HG03558 (cell line): ENCODE results near the gene DLG5.

ENCODE experiments used
- ATAC-seq: cut with Tn5 transposase; IDR thresholded peaks from one replicate; pipeline ENCODE4 v1.9.1; 2021; ENCODE audit warnings: moderate number of reproducible peaks; ENCODE audit not compliant: unreplicated experiment; ENCODE audit errors: extremely low read depth

The DLG5 gene

DNA sequence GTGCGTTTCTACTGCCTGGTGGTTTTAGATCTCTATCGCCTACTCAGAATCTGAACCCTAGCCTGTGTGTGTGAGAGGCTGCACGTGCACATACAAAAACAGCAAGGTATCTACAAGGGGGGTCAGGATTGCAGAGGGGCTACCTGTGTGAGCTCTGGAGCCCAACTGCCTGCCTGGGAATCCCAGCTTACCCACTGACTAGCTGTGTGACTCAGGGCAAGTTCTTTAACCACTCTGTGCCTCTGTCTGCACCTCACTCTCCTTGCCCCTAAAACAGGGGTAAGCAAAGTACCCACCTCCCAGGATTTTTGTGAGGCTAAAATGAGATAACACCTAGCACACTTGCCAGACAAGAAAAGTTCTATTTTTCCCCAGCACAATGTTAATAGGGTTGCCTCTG lies 32.5 kb downstream of the DLG5 start:
- no peak for ATAC-seq

DNA sequence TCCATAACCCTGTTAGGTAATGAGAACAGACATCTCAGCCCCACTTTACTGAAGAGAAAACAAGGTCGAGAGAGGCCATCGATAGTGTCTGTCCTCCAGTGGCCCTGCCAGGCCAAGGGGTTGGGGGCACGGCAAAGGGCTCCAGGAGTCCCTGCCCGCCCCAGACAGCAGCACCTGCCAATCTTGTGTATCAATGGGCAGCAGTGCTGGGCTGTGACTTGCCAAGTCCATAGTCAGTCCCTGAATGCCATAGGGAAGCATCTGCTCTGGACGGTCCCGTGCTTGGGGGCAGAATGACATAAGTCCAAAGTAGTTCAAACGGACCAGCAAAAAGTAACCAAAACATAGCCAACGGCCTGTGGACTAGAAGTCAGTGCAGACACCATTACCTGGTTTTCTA lies 33.2 kb downstream of the DLG5 start:
- no peak for ATAC-seq

DNA sequence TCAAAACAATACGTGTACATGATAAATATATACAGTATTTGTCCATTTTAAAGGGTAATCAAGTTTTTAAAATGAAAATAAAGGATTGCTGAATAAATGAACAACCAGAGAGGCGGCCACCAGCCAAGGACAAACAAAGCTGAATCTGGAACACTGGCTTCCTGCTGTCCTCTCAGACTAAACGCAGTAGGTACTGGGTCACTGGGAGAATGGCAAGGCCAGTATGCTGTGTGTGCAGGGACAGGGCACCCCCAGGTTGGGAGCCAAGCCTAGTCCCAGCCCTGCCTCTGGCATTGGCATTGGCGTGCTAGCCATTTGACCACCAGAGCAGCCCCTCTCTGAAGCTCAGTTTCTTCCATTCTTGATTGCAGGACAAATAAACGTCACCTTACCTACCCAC lies 33.8 kb downstream of the DLG5 start:
- no peak for ATAC-seq

DNA sequence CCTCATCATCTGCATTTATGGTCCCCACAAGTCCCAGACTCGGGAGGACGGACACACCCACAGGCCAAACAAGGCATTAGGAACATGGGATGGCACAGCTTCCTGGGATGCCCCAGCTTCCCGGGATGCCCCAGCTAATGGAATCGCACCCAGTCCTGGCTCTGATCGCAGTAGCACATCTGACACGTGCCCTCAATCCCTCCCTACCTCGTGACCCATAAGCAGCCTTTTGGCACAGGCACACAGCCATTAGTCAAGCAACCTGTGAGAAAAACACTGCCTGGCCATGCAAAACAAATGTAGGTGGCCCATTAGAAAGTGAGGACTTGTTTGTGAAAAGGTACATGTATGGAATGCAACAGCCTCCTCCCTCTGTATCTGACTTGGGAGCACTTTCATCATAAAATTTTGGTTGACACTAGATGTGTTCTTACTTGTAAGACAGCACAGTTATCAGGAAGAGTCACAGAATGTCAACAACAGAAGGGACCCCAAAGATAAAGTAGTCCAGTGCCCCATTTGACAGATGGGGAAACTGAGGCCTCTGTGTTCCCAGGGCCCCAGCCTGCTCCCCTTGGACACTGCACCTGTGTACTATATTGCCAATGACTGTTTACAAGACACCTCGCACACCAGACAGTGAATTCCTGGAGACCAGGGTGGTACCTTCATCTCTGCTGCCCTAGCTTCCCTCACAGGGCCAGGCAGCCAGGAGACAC lies 34.4 kb downstream of the DLG5 start:
- no peak for ATAC-seq

DNA sequence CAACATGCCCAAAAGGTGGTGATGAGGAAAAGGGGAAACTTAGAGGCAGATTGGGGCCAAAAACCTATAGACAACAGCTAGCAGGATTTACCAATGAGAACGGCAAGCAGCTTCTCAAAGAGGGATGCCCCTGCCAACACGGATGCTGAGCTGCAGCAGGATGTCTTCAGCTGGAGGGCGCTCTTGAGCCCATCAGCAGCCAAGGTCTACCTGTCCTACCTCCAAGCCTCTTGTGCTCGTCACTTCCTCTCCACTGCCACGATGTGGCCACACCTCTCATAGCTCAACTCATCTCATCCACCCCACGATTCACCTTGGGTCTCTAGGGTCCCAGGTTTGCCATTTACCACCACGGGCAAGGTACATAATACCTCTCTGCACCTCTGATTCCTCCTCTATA lies 36.5 kb downstream of the DLG5 start:
- no peak for ATAC-seq

DNA sequence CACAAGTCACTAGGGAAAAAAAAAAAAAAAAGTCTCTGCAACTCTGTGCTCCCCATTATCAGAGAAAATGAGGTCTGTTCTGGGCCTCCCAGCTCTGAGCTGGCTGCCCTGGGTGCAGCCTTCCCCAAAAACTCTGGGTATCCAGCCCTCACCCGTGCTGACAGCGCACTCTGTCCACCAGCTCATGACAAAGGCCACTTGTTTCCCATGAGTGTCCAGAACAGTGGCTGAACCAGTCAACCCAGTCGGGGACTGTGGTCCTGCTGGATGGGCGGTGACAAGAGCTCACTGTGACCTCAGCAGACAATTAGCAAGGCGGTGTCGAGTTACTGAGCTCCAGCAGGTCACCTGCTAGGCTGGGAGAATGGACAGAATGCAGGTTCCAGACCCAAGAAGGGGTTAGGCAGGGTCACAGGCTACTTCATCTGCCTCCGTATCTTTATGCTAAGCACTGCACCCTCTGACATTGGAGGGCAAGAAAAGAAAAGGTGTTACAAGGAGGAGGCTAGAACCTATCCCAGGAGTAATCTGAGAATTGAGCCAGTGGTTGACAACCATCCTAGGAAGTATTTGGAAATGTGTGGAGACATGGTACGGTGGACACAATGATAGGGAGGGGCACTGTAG lies 37.2 kb downstream of the DLG5 start:
- ATAC-seq: no peak

DNA sequence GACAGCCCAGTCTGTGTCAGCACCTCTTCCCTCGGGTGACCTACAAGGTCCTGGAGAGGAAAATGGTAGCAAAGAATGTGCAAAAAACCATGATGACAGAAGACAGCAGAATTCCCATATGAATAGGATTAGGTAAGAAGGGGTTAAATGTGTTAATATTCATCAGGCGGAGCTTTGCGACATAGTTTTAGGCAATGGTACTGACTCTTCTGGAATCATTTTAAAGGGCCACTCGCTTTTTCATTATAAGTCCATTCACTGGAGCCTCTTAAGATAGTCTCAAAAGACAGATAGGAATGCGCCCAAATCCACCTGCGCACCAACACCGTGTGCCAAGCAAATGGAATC lies 38.2 kb downstream of the DLG5 start:
- ATAC-seq: no peak

DNA sequence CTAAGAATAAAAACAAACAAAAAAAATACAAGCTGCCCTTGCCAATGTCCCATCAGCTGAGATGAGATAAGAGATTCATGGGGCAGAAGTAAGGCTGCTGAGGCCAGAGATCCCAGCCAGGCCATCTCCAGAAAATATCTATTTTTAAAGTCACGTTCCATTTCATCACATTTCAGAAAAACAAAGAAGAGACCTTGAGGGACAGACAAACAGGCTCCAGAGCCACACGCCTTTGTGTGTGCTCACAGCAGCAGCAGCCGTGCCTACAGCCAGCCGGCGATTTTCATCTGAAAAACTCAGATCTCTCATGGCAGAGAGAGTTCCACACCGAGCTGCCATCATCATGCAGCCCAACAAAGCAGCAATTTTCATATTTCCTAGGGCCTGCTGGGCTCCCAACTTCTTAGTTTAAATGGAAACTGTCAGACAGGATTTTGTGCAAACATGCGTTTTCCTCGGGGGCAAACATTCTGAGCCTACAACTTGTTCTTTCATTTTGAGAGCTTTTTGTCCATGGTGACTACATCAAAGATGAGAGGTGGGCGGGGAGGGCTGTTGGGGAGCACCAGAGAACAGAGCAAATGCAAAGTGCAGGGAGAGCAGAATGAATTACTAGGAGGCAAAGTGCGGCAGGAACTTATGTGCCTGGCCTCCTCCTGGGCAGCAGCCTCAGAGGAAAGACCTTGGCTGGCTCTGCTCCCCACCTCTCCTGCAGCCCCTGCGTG lies 38.8 kb downstream of the DLG5 start:
- no peak for ATAC-seq

DNA sequence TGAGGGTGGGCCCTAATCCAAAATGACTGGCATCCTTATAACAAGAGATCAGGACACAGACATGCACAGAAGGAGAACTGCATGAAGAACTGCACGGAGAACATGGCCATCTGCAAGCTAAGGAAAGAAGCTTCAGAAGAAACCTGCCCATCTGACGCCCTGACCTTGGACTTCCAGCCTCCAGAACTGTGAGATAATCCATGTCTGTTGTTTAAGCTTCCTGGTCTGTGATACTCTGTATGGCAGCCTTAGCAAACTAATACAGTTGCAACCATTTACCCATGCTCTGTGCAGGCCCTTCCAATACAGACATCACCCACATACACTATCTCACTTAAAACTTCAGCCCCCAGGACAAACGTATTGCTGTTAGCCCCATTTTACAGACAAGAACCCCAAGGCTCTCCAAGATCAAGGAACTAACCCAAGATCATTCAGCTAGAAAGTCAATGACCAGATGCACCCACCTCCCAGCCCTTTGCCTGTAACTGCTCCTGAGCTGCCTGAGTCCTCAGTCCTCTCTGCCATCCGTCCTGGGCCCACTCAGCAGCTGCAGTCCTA lies 39.7 kb downstream of the DLG5 start:
- no peak for ATAC-seq

DNA sequence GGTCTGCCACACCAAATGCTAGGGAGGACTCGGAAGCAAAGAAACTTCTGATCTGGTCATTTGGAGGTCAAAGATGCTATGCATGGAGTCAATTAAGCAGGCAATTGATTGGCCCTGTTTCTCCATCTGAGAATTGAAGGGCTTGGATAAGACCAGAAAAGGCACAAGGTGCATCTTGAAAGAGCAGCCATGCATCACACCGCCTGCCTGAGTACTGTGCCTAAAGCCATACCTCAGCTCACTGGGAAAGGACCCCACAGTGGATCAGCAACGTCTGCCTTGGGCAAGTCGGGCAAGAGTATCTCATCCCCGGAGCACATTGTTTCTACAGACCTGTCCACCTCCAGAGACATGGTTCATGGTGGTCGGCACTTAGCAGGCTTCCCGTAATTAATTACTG lies 42.4 kb downstream of the DLG5 start:
- ATAC-seq: no peak

DNA sequence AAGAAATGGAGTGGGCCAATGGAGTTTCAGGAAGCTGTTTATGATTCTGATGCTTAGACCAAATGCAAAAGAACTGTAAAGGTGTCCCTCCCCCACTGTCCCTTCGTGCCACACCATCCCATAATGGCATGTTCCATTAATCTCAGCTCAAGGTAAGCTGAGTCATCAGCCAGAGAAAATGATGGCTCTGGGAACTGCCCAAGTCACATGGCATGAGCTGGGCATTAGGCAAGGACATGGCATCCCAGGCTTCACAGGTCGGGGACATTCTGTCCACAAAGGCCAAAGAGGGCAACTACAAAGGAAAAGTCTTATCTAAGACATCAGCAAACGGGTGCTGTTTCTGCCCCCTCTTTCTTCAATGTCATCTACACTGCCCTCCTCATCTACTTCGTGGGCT lies 44.9 kb downstream of the DLG5 start:
- no peak for ATAC-seq

DNA sequence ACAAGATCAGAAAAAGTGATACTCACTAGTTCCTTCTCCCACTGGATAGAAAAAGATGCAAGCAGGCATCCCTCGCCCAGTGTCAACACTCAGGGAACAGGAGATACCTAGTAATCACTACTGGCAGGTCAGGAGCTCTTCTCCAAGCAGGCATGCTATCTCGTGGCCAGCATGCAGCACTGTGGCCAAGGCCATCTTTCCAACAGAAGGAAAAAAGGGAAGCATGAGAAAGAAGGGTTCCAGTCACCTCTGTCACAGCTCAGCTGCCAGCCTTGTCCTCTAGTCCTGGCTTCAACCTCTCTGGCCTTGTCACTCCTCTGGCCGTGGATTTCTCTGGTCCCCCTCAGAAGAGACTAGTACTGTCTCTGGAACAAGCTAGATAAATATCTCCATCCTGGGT lies 45.3 kb downstream of the DLG5 start:
- no peak for ATAC-seq

DNA sequence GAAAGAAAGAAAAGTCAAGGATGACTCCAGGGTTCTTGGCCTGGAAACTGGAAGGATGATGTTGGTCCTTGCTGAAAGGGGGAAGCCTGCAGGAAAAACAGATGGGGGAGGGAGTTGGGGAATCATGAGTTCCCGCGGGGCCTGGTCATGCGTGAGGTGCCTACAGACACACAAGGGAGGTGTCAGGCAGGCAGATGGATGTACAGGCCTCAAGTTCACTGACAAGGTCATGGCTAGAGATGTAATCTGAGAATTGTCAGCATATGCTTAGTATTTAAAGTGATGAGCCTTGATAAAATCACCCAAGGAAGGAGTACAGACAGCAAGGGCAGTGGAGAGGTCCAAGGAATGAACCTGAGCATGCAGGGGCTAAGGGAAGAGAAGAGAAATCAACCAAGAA lies 46.8 kb downstream of the DLG5 start:
- ATAC-seq: no peak

DNA sequence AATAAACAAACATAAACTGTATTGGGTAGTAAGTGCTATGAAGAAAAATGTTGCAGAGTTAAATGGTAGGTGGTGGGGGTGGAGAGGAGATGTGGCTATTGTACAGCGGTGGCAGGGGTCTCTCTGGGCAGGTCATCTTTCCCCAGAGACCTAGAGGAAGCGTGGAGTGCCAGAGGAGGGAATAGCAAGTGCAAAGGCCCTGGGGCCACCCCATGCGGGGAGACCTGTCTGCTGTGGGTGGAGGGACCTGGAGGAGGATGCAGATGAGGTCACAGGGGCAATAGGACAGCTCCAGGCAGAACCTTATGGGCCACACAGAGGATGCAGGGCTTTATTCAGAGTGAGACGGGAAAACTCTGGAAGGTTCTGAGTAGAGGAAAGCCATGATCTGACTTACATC lies 47.5 kb downstream of the DLG5 start:
- no peak for ATAC-seq

DNA sequence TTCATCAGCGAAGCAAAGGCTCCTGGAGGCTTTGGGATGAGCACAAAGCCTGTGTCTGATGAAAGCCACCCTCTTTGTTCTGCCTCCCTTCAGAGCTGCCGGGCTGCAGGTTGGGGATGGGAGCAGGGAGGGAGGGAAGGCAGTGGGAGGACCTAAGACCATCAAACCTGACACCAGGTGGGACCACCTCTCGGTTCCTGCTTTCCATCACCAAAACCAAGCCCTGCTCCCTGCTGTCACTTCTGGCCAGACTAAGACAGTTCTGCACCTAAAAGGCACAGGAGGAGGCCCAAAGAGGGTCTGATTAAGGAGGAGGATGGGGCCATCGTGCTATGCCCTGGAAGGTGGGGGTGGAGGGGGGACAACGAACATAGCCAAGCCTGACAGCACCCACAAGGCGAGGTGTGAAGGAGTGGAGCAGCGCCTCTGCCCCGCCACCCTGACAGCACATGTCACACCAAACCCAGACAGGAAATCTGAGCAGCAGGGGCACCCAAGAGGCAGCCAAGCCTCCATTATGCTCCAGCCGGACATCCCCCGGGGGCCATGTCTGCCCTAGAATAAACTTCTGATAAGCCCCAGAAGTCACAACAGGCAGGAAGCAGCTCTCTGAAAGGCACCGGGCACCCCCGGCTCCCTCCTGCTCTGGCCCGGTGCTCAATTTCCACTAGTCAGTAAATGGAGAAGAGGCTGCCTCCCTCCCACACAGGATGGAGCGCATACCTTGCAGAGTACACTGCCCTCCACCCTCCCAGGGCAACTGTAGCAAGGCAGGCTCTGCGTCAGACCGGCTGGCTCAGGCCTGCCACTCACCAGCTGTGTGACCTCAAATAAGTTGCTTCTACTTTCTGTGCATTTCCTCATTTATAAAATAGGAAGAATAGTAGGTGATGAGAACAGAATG lies 48.9 kb downstream of the DLG5 start:
- no peak for ATAC-seq

DNA sequence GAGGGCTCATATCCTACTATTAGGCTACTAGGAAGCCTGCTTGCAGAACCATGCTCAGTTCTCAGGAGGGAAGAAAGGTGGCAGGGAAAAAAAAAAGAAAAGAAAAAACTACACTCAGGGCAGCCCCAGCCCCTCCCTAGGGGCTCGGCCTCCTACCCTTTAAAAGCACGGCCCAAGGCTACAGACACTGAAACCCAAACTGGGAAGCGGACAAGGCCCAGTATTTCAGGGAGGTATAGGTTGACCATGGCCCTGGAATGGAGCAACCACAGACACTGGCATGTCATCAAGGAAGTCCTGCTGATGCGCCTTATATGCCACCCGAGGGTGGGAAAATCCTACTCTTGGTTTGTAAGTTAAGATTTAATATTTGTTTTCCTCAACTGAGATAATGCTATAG lies 50.8 kb downstream of the DLG5 start:
- no peak for ATAC-seq

DNA sequence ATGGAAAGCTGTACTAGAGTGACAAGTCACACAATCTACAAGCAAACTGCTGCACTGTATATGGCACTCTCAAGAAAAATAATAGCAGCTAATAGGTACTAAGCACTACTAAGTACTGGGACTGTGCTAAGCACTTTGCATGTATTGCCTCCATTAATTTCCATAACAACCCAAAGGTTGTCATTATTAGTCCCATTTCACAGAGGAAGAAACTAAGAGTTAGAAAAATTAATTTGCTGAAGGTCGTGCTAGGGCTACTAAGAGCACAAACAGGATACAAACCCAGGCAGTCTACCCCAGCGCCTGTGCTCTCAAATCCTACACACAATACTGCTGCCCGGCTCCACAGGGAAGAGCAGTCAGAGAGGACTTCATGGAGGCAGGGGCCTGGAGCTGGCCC lies 51.7 kb downstream of the DLG5 start:
- no peak for ATAC-seq

DNA sequence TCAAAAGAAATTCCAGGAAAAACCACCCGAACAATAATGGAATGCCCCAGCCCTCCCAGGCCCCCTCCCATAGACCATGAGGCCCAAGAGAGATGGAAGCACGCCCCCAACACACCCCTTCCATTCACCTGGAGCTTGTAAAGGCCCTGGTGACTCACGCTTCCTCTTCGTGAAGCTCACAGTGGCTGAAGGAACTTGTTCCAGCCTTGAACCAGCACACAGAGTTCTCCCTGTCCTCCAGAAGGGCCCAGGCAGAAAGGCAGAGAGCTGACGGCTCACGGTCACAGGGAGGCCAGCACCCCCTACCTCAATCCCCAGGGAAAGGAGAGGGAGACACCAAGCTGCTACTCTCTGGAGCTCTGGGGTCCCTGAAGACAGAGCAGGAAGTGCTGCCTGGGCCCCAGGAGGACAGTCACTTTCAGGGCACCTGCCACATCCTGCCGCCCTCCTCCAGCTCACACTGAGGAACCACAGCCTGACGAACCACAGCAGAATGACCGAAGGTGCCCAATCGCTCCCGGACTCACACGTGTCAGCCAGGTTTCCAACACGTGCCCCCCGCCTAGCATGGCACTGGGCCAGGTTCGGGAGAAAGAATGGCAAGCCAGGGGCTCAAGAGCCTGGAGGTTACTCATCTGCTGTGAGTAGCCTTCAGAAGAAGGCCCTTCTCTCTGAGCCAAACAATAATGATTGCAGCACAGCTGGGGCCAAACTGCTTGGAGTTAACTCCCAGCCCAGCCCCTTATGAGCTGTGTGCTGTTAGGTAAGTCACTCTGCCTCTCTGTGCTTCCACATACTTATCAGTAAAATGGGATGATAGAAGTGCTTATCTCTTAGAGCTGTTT lies 52.8 kb downstream of the DLG5 start:
- ATAC-seq: peak; percentile 80

DNA sequence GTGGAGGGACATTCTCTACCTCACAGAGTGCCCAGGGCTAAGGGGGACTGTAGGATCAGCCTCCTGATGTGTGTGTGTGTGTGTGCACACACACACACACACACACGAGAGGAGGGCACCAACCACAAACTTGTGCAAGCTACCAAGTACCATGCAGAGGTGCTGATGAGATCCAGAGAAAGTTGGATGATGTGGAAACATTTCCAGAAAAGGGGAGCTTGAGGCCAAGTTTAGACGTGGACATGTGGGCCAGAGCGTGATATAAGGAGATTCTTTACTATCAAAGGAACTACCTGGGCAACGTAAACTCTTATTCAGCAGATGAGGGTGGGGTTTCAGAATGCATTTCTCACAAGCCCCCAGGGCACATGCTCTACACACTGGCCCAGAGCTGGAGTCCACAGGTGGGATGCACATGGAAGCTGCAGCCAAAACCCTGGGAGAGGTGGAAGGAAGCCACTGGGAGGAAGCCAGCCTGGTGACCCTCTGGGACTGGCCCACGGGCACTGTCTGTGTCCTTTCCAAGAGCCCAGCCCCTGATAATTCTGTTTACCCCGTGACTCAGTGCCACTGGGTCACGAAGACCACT lies 53.5 kb downstream of the DLG5 start:
- ATAC-seq: no peak
